ENCODE results near the gene OR5AL1.
"Not testable (repeated sequence)": the region's sequence is repeated elsewhere in the genome, so short reads cannot be mapped to it uniquely, and the experiment has no call there.

Gene OR5AL1

GRCh38 chr11:56412396-56412795, at the start of gene OR5AL1:
TSS of gene OR5AL1 (plus strand) at chr11:56412696.
- no peak for DNase-seq (ENCODE audit: extremely low read depth, low read depth)
- H3K4me3 ChIP-seq (replicated peaks; ENCODE audit: low read depth, low read length), result no peak within 1 kb of the TSS
- TF ChIP-seq, protein P1, sequence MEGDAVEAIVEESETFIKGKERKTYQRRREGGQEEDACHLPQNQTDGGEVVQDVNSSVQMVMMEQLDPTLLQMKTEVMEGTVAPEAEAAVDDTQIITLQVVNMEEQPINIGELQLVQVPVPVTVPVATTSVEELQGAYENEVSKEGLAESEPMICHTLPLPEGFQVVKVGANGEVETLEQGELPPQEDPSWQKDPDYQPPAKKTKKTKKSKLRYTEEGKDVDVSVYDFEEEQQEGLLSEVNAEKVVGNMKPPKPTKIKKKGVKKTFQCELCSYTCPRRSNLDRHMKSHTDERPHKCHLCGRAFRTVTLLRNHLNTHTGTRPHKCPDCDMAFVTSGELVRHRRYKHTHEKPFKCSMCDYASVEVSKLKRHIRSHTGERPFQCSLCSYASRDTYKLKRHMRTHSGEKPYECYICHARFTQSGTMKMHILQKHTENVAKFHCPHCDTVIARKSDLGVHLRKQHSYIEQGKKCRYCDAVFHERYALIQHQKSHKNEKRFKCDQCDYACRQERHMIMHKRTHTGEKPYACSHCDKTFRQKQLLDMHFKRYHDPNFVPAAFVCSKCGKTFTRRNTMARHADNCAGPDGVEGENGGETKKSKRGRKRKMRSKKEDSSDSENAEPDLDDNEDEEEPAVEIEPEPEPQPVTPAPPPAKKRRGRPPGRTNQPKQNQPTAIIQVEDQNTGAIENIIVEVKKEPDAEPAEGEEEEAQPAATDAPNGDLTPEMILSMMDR (IDR thresholded peaks at IDR 0.05; ENCODE audit: low read depth, low read length, missing control alignments), result no peak

GRCh38 chr11:56375324-56375723, 37.2 kb upstream of the OR5AL1 start, which contains the start of gene OR8U1:
TSS of gene OR8U1 (plus strand) at chr11:56375624. CDS start at chr11:56375624, 0 bp downstream.
- H3K4me3 ChIP-seq (replicated peaks; ENCODE audit: low read depth, low read length), result no peak within 1 kb of the TSS
- DNase-seq (ENCODE audit: extremely low read depth, low read depth), result no peak
- TF ChIP-seq, protein P1 (IDR thresholded peaks at IDR 0.05; ENCODE audit: low read depth, low read length, missing control alignments), result no peak

DNA sequence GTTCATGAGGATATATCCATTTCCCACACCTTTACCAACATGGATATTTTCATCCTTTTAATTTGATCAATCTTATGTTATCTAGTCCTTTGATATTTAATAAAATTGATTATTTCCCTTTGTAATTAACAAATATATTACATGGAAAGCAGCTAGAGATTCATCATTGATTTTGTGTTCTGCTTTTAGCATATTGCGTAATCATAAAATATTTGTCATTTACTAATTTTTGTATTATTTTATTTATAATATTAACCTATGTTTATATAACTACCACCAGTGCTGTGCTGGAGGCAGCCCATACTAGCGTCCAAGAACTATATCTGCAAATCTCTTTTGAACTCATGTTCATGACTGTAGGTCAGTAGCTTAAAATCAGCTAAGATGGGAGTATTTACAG, 32.4 kb upstream of the OR5AL1 start:
- no peak for DNase-seq (ENCODE audit: extremely low read depth, low read depth)
- H3K4me3 ChIP-seq (replicated peaks; ENCODE audit: low read depth, low read length), result no peak overlapping the region
- TF ChIP-seq, protein P1 (IDR thresholded peaks at IDR 0.05; ENCODE audit: low read depth, low read length, missing control alignments), result no peak

DNA sequence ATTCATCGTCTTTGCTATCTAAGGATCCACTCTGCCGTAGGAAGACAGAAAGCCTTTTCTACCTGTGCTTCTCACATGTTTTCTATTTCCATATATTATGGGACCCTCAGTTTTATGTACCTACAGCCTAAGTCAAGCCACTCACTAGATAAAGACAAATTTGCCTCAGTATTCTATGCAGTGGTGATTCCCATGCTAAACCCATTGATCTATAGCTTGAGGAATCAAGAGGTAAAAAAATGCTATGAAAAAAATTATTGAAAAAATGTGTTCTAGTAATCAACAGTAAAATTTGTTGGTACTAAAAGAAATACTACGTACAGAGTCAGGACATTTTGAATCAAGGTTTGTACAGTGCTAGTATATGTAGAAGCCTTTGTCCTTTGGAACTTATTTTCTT, 18.1 kb upstream of the OR5AL1 start:
- H3K4me3 ChIP-seq (replicated peaks; ENCODE audit: low read depth, low read length), result no peak overlapping the region
- TF ChIP-seq, protein P1 (IDR thresholded peaks at IDR 0.05; ENCODE audit: low read depth, low read length, missing control alignments), result no peak
- DNase-seq (ENCODE audit: extremely low read depth, low read depth), result no peak

GRCh38 chr11:56396047-56396446, 16.4 kb upstream of the OR5AL1 start:
- TF ChIP-seq, protein P1 (IDR thresholded peaks at IDR 0.05; ENCODE audit: low read depth, low read length, missing control alignments), result no peak
- H3K4me3 ChIP-seq (replicated peaks; ENCODE audit: low read depth, low read length), result no peak overlapping the region
- no peak for DNase-seq (ENCODE audit: extremely low read depth, low read depth)

- DNase-seq (ENCODE audit: extremely low read depth, low read depth); H3K4me3 ChIP-seq (replicated peaks; ENCODE audit: low read depth, low read length): not testable (repeated sequence)
Measured at GRCh38 chr11:56401858-56402461, 10.5 kb upstream of the OR5AL1 start.

GRCh38 chr11:56404393-56404792, 8.1 kb upstream of the OR5AL1 start:
- TF ChIP-seq, protein P1 (IDR thresholded peaks at IDR 0.05; ENCODE audit: low read depth, low read length, missing control alignments), result no peak
- H3K4me3 ChIP-seq (replicated peaks; ENCODE audit: low read depth, low read length), result no peak overlapping the region
- DNase-seq (ENCODE audit: extremely low read depth, low read depth), result no peak

All from HFF-Myc (cell line).